ENCODE measurements around the gene ATP9B. TPM values are rescaled to one million over a fixed set of nuclear protein-coding genes. Genes with fewer than 3 reads are reported as not detected.

Gene ATP9B
- total RNA-seq, 1 experiment from 2014 or later, result 20.9 TPM

- no peaks in the 10 kb centered on the region; a peak in 1 of 5 replicates for H3K9me3 Mint-ChIP-seq
- Histone ChIP-seq H2BK120ac (ENCODE audit: low read depth, low read length, poor library complexity, severe bottlenecking) (no peak overlapping the region), H3K14ac (ENCODE audit: insufficient read depth, low read length) (no peak overlapping the region), H3K56ac (ENCODE audit: insufficient read length, low read depth, low read length) (no peak overlapping the region), H2BK12ac (ENCODE audit: insufficient read length, low read depth, low read length) (no peak overlapping the region), H3K4ac (ENCODE audit: low read depth, low read length) (no peak overlapping the region), H3K18ac (ENCODE audit: insufficient read length, low read depth, low read length) (no peak overlapping the region), H2BK20ac (ENCODE audit: low read depth, low read length, poor library complexity, severe bottlenecking) (no peak overlapping the region), H3K79me2 (ENCODE audit: insufficient read depth, low read length) (no peaks in the 10 kb centered on the region), H3K9ac (ENCODE audit: extremely low read depth, insufficient read length, low read length) (no peak overlapping the region), H2AFZ (ENCODE audit: low read length) (no peak overlapping the region), H4K5ac (ENCODE audit: insufficient read length, low read depth, low read length) (no peak overlapping the region), H4K20me1 (ENCODE audit: control insufficient read depth, insufficient read depth, insufficient read length) (no peaks in the 10 kb centered on the region), H3T11ph (ENCODE audit: low read length) (no peak overlapping the region), H2AK5ac (ENCODE audit: insufficient read length, low read length) (no peak overlapping the region), H3K27me3 (ENCODE audit: insufficient read depth, low read length) (no peaks in the 10 kb centered on the region), H3K23me2 (ENCODE audit: insufficient read length, low read depth, low read length, poor library complexity, severe bottlenecking) (no peaks in the 10 kb centered on the region), H3K4me2 (ENCODE audit: insufficient read depth, insufficient read length, low read length) (no peak overlapping the region), H2BK15ac (ENCODE audit: low read depth, low read length) (no peak overlapping the region), H3K4me1 (ENCODE audit: insufficient read depth, low read length) (no peaks in the 10 kb centered on the region), H3K79me1 (ENCODE audit: insufficient read depth, low read depth, low read length, poor library complexity, severe bottlenecking) (no peaks in the 10 kb centered on the region), H4K91ac (ENCODE audit: insufficient read length, low read depth, low read length) (no peak overlapping the region), H3K27ac (ENCODE audit: insufficient read length, low read depth, low read length) (no peak overlapping the region), H3K9me3 (ENCODE audit: control insufficient read depth, low read depth, low read length) (no peaks in the 10 kb centered on the region), H2BK5ac (ENCODE audit: insufficient read length, low read length) (no peak overlapping the region), H3K23ac (ENCODE audit: insufficient read length, low read depth, low read length) (no peak overlapping the region), H4K8ac (replicated peaks; ENCODE audit: insufficient read length, low read depth, low read length) (no peak overlapping the region)
- no peak for DNase-seq
- no peak overlapping the region for H3K4me3 Mint-ChIP-seq
- peaks cover 4 to 18% (median 7%) of the 10 kb centered on the region in 3 experiments; a peak in 4 of 7 replicates for H3K36me3 Mint-ChIP-seq (ENCODE audit: insufficient read depth in 1 of 3, low read depth in 3 of 3)
- no peak for TF ChIP-seq CTCF (conservative IDR thresholded peaks at IDR 0.05)
- no peaks in the 10 kb centered on the region for H3K27me3 Mint-ChIP-seq (ENCODE audit: low read depth)
- no peak overlapping the region for H3K27ac Mint-ChIP-seq
- no CpG with 5 or more reads among the region's 12 CpGs for WGBS (ENCODE audit: extremely low coverage, insufficient read length, low lambda C conversion rate)
- H3K4me1 Mint-ChIP-seq, result peaks cover 2% of the 10 kb centered on the region in 2 experiments; a peak in 3 of 4 replicates
Observed at GRCh38 chr18:79337620-79338019, 268.4 kb downstream of the ATP9B start.
